ENCODE data around the gene MET. TPM values are rescaled to one million over a fixed set of nuclear protein-coding genes. Genes with fewer than 3 reads are reported as not detected.

Gene MET
- total and polyA plus RNA-seq, 2 of the 13 experiments (the other 11 are each of a cell fraction or from before 2014, with no cell fraction given) = 21.8 to 31.5 TPM

GRCh38 chr7:116836048-116836447, 164.1 kb downstream of the MET start:
- no peaks in the 10 kb centered on the region for H3K9me3 ChIP-seq (ENCODE audit: low read length)
- no peak for ATAC-seq
- 73% methylated on average over 2 of the region's 2 CpGs for WGBS (ENCODE audit: low lambda C conversion rate)
- no peak overlapping the region for H3K9ac ChIP-seq (ENCODE audit: insufficient read depth, low read depth, low read length)
- no peaks in the 10 kb centered on the region for H3K79me2 ChIP-seq (ENCODE audit: insufficient read depth, low read length)
- H3K36me3 ChIP-seq (replicated peaks in 1 of 2; ENCODE audit: control insufficient read depth in 1 of 2, insufficient read depth in 2 of 2, low read length in 2 of 2) = peaks cover 2 to 5% of the 10 kb centered on the region in 2 experiments; a peak in 2 of 5 replicates
- no TSS peak for BruUV-seq (replicated peaks)
- H3K27me3 ChIP-seq (ENCODE audit: control insufficient read depth in 1 of 2, insufficient read depth in 2 of 2, low read length in 2 of 2) = no peaks in the 10 kb centered on the region
- no peak overlapping the region for H3K27ac ChIP-seq (ENCODE audit: extremely low read length, insufficient read depth, low read length)
- TF ChIP-seq NFAT5 (CRISPR knock-in tag; IDR thresholded peaks at IDR 0.05) = no peak
- TF ChIP-seq E2F1 (CRISPR knock-in tag; IDR thresholded peaks at IDR 0.05) = no peak
- TF ChIP-seq GABPA (IDR thresholded peaks at IDR 0.05; ENCODE audit: low read depth, low read length) = no peak
- no peak for TF ChIP-seq GABPA (CRISPR knock-in tag; IDR thresholded peaks at IDR 0.05; ENCODE audit: low read depth)
- TF ChIP-seq ZNF639 (CRISPR knock-in tag; conservative IDR thresholded peaks at IDR 0.05) = no peak
- TF ChIP-seq ZNF446 (CRISPR knock-in tag; IDR thresholded peaks at IDR 0.05) = no peak
- TF ChIP-seq ZNF441 (CRISPR knock-in tag; IDR thresholded peaks at IDR 0.05; ENCODE audit: borderline replicate concordance) = no peak
- no peak for TF ChIP-seq ZNF570 (CRISPR knock-in tag; IDR thresholded peaks at IDR 0.05; ENCODE audit: borderline replicate concordance)
- TF ChIP-seq ZNF558 (CRISPR knock-in tag; IDR thresholded peaks at IDR 0.05; ENCODE audit: borderline replicate concordance) = no peak
- TF ChIP-seq TBP (CRISPR knock-in tag; IDR thresholded peaks at IDR 0.05) = no peak
- DNase-seq (ENCODE audit: low spot score) = no peak
- peaks cover 13% of the 10 kb centered on the region for H3K4me1 ChIP-seq (ENCODE audit: insufficient read depth, low read length)
- CTCF ChIA-PET (ENCODE audit: low intra/inter-chr PET ratio, low total read pairs) = no interaction called here
- H4K20me1 ChIP-seq (ENCODE audit: insufficient read depth, low read length) = no peaks in the 10 kb centered on the region
- in situ Hi-C loops (cut with HindIII; ENCODE audit: extremely low pct_ligation_motif_present, low pct_unique_long_range_greater_than_20kb) = no loop called here
- POLR2A ChIA-PET = no interaction called here
- FAIRE-seq = no peak
- H2AFZ ChIP-seq (ENCODE audit: low read length) = no peak overlapping the region
- H3K4me3 ChIP-seq (replicated peaks in 1 of 3; ENCODE audit: insufficient read depth in 1 of 3, low read depth in 2 of 3, low read length in 3 of 3) = no peak overlapping the region
- H3K4me2 ChIP-seq (ENCODE audit: low read depth, low read length) = no peak overlapping the region
- intact Hi-C loops (cut with micrococcal nuclease; ENCODE audit: unreplicated experiment) = no loop called here

Data from HepG2 (cell line).